T-helper 2 cell treated with Interferon-gamma antibody and Interleukin-4, amounts not matched to agents 5 μg/mL and 100 μg/mL, for 36 hours (primary cell): ENCODE measurements around the gene SUSD5.
A peak's percentile ranks its signal among the peaks of the same experiment; 100 is the strongest.
"Not testable (repeated sequence)": the region's sequence is repeated elsewhere in the genome, so short reads cannot be mapped to it uniquely, and the experiment has no call there.

Source experiments
- DNase-seq: peaks from one replicate; pipeline ENCODE4 v3.0.0; 2021; ENCODE audit warnings: low spot score
- H3K27ac Mint-ChIP-seq: one replicate; pipeline ENCODE4 v1.8.0; 2021; ENCODE audit warnings: mild to moderate bottlenecking, mixed read lengths
- H3K27me3 Mint-ChIP-seq: one replicate; pipeline ENCODE4 v1.8.0; 2021; ENCODE audit warnings: low read depth, mixed read lengths
- H3K36me3 Mint-ChIP-seq: one replicate; pipeline ENCODE4 v1.8.0; 2021; ENCODE audit warnings: low read depth, mixed read lengths
- H3K4me1 Mint-ChIP-seq: one replicate; pipeline ENCODE4 v1.8.0; 2021; ENCODE audit warnings: low read depth, mixed read lengths
- H3K4me3 Mint-ChIP-seq: one replicate; pipeline ENCODE4 v1.8.0; 2022; ENCODE audit warnings: mild to moderate bottlenecking, moderate library complexity, mixed read lengths
- H3K9me3 Mint-ChIP-seq: one replicate; pipeline ENCODE4 v1.8.0; 2021; ENCODE audit warnings: mixed read lengths

SUSD5 gene

GRCh38 chr3:33181229-33181628 lies 37.4 kb downstream of the SUSD5 start:
- no peaks in the 10 kb centered on the region for H3K9me3 Mint-ChIP-seq
- H3K4me3 Mint-ChIP-seq: no peak overlapping the region
- H3K36me3 Mint-ChIP-seq: no peaks in the 10 kb centered on the region
- H3K27me3 Mint-ChIP-seq: peaks cover 8% of the 10 kb centered on the region
- no peaks in the 10 kb centered on the region for H3K4me1 Mint-ChIP-seq
- no peak overlapping the region for H3K27ac Mint-ChIP-seq
- no peak for DNase-seq

- Mint-ChIP-seq H3K27me3 (no peaks in the 10 kb centered on the region), H3K27ac (no peak overlapping the region), H3K9me3 (no peaks in the 10 kb centered on the region), H3K36me3 (no peaks in the 10 kb centered on the region), H3K4me1 (no peaks in the 10 kb centered on the region), H3K4me3 (no peak overlapping the region)
- DNase-seq: no peak
Measured at GRCh38 chr3:33179132-33179531, 39.5 kb downstream of the SUSD5 start.

DNA sequence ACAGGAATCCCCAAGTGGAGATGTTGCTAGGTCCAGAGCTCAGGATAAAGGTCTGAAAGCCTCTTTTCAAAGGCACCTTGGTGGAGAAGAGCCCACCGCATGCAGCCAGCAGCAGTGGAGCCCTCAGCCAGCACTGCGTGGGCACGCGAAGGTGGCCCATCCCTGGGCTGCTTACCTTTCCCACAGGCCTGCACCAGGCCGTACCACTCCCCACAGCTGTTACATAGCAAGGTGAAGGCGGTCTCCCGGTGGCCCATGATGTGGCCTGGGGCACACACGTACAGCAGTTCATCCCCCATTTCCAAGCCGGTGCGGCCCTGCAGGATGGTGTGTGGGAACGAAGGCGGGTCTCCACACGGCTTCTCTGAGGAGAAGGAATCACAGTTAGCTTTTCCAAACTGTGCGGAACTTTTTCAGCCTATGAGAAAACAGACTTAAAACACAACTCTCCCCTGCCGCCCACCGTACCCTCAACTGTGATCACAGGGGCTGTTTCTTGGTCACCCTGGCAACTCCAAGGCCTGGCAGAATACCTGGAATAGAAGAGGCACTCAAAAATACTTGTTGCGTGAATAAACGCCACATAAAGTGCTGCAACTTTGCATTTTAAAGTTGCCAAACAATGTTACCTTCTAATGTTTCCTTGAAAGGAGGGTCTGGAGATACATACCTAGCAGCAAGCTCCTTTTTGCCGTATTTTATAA lies 43.7 kb downstream of the SUSD5 start:
- DNase-seq: no peak
- Mint-ChIP-seq H3K27ac (no peak overlapping the region), H3K9me3 (peaks cover 3% of the 10 kb centered on the region), H3K36me3 (peaks cover 2% of the 10 kb centered on the region), H3K4me1 (peaks cover 11% of the 10 kb centered on the region), H3K27me3 (peaks cover 2% of the 10 kb centered on the region), H3K4me3 (no peak overlapping the region)

DNA sequence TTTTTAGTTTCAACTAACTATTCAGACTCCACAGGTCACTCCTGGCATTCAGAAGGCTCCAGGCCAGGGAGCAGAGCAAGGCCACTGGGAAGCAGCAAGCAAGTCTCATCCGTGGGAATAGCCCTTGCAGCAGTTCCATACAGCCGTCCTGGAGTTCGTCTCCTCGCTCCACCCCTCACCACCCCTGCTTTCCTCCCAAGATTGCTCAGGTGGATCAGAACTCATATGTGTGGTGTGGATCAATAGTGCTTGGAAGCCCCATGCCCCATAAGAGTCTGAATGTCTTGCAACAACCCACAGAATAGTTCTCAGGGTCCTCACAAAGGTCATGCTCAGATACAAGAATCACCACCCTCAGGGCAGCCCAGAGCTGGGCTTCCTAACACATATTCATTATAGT lies 44.5 kb downstream of the SUSD5 start:
- H3K4me1 Mint-ChIP-seq: peaks cover 11% of the 10 kb centered on the region

DNA sequence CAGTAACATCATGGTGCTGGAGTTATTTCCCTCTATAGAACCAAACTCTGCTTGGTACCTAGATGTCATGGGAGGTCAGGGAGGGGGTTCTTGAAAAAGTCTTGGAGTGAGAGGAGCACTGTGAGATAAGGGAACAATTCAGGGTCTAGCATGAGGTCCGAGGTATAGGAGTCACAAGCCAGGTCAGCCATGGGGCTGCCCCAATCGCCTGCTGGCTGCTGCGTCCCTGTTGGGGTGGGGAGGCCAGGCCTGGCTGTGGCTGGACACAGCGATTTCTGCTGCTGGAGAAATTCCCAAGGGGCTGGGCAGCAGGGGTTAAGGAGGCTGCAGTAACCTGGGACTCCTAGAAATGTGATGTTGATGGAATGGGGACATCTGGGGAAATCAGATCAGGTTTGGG lies 44.9 kb downstream of the SUSD5 start:
- Mint-ChIP-seq H3K27me3 (peaks cover 2% of the 10 kb centered on the region), H3K4me3 (no peak overlapping the region), H3K36me3 (peaks cover 2% of the 10 kb centered on the region), H3K27ac (no peak overlapping the region), H3K4me1 (peaks cover 11% of the 10 kb centered on the region), H3K9me3 (peaks cover 3% of the 10 kb centered on the region)
- DNase-seq: no peak

More for the DNA sequence above, 44.5 kb downstream of the SUSD5 start:
- DNase-seq: no peak
- H3K27me3 Mint-ChIP-seq: peaks cover 2% of the 10 kb centered on the region
- peaks cover 2% of the 10 kb centered on the region for H3K36me3 Mint-ChIP-seq
- no peak overlapping the region for H3K27ac Mint-ChIP-seq
- H3K4me3 Mint-ChIP-seq: no peak overlapping the region
- H3K9me3 Mint-ChIP-seq: peaks cover 3% of the 10 kb centered on the region

DNA sequence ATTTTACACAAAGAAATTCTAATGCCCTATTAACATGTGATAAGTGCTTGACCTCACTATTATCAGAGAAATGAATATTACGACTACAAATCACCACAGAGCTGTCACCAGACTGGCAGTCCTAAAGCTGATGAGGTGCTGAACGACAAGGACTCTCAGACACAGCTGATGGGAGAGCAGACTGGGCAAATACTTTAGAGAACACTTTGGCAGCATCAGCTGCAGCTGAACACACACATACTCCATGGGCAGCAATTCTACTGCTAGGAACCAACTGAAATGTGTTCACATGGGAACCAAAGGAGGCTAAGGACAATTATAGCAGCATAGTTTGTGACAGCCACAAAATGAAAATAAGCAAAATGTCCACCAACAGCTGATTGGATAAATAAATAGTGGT lies 45.5 kb downstream of the SUSD5 start:
- H3K27me3 Mint-ChIP-seq: peaks cover 2% of the 10 kb centered on the region
- H3K4me1 Mint-ChIP-seq: peaks cover 11% of the 10 kb centered on the region
- H3K4me3 Mint-ChIP-seq: no peak overlapping the region
- H3K36me3 Mint-ChIP-seq: peaks cover 2% of the 10 kb centered on the region
- H3K9me3 Mint-ChIP-seq: peaks cover 3% of the 10 kb centered on the region
- DNase-seq: no peak
- no peak overlapping the region for H3K27ac Mint-ChIP-seq

DNA sequence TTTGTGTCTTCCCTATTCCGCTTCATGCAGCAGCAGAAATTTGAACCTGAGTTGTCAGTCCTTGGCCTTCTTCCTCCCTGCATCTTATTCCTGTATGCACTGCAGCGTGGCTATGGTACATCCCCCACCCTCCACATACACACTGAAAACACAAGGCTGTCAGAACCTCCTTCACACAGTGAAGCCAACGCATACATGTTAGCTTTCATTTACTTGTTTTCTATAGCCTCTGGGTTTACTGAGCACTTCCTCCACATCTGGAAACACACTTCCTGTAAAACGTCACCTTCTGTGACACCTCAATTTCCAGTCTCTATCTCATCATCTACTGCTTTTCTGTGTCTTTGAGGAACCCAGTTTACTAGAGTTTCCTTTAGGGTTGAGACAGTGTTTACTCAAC lies 47.0 kb downstream of the SUSD5 start:
- H3K4me1 Mint-ChIP-seq: peaks cover 11% of the 10 kb centered on the region
- DNase-seq: no peak
- peaks cover 2% of the 10 kb centered on the region for H3K36me3 Mint-ChIP-seq
- peak overlapping the region; percentile 82 for H3K27ac Mint-ChIP-seq
- peaks cover 3% of the 10 kb centered on the region for H3K9me3 Mint-ChIP-seq
- H3K27me3 Mint-ChIP-seq: peaks cover 2% of the 10 kb centered on the region
- peak overlapping the region; percentile 49 for H3K4me3 Mint-ChIP-seq

DNA sequence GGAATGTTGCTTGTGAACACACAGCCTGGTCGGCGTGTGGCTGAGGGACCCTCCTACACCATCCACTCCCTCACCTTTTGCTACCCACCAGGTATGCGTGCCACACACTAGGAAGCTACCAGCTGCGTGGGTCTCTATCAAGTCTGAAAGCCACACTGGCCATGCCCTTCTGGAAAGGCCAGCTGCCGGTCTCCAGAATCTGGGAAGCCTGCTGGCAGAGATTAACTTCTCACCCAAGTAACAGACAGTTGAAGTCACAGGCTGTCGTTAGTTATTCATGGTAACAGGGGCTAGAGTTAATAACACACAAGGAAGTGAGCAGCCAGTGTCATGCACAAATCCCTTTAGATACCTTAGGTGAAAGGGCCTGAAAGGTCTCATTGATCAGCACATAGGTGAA lies 48.1 kb downstream of the SUSD5 start:
- Mint-ChIP-seq H3K4me3 (no peak overlapping the region), H3K36me3 (peaks cover 2% of the 10 kb centered on the region), H3K4me1 (peaks cover 11% of the 10 kb centered on the region), H3K27me3 (peaks cover 4% of the 10 kb centered on the region), H3K9me3 (peaks cover 3% of the 10 kb centered on the region), H3K27ac (no peak overlapping the region)
- DNase-seq: no peak

GRCh38 chr3:33167716-33168336 lies 50.8 kb downstream of the SUSD5 start:
- H3K9me3 Mint-ChIP-seq: peaks cover 3% of the 10 kb centered on the region
- H3K36me3 Mint-ChIP-seq: peaks cover 2% of the 10 kb centered on the region
- H3K27me3 Mint-ChIP-seq: peaks cover 11% of the 10 kb centered on the region
- H3K27ac Mint-ChIP-seq: no peak overlapping the region
- peaks cover 11% of the 10 kb centered on the region for H3K4me1 Mint-ChIP-seq
- no peak for DNase-seq
- no peak overlapping the region for H3K4me3 Mint-ChIP-seq

DNA sequence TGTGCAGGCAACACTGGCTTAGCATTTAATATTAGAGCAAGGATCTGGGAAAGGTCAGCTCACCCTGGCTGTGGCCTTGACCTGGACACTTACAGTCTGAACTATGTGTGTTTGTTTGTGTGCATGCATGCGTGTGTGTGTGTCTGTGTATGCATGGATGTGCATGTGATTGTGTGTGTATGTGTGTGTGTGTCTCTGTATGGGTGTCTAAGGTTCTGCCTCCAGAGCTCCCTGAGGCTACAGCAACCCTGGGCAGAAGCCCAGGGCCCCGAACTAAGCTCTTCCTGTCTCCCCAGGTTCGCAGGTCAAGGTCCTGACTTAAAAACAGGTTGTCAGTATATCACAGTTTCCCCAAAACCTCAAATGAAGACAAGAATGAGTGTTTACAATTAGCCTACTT lies 51.3 kb downstream of the SUSD5 start:
- Mint-ChIP-seq H3K9me3 (peaks cover 3% of the 10 kb centered on the region), H3K4me1 (peaks cover 9% of the 10 kb centered on the region), H3K27me3 (peaks cover 10% of the 10 kb centered on the region), H3K27ac (no peak overlapping the region), H3K36me3 (peaks cover 2% of the 10 kb centered on the region), H3K4me3 (no peak overlapping the region)
- DNase-seq: no peak

DNA sequence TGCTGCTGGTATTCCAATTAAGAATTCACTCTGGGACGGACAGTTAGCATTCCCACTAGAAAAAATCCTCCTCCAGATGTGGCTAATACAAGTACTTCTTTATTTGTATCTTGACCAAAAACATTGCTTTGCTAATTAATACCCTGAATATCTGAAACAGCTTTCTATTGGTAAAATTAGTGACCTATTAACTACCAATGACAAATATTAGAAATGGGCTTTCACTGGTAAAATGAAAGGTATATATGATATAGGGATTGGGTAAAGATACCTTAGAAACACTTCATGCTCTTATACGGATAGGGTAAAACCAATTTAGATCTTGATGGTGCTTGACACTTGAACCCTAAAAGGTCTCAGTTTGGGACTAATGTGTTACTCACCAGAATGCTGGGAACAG lies 52.5 kb downstream of the SUSD5 start:
- Mint-ChIP-seq H3K27me3 (peaks cover 18% of the 10 kb centered on the region), H3K9me3 (no peaks in the 10 kb centered on the region), H3K36me3 (no peaks in the 10 kb centered on the region), H3K4me3 (no peak overlapping the region), H3K4me1 (no peaks in the 10 kb centered on the region), H3K27ac (no peak overlapping the region)
- DNase-seq: no peak

- DNase-seq: no peak
- Mint-ChIP-seq H3K36me3 (no peaks in the 10 kb centered on the region), H3K4me3 (no peak overlapping the region), H3K27ac (no peak overlapping the region), H3K27me3 (peaks cover 24% of the 10 kb centered on the region), H3K9me3 (no peaks in the 10 kb centered on the region), H3K4me1 (no peaks in the 10 kb centered on the region)
Measured at GRCh38 chr3:33165372-33165771, 53.2 kb downstream of the SUSD5 start.

DNA sequence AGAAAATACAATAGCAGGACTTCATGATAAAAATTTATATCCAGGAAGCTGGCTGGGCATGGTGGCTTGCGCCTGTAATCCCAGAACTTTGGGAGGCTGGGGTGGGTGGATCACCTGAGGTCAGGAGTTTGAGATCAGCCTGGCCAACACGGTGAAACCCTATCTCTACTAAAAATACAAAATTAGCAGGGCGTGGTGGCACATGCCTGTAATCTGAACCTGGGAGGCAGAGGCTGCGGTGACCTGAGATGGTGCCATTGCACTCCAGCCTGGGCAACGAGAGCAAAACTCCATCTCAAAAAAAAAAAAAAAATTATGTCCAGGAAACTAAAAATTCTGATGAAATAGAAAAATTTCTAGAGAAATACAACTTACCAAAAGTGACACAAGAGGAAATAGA lies 56.0 kb downstream of the SUSD5 start:
- not testable (repeated sequence) for H3K27ac Mint-ChIP-seq, H3K4me3 Mint-ChIP-seq, DNase-seq, H3K36me3 Mint-ChIP-seq, H3K4me1 Mint-ChIP-seq, H3K9me3 Mint-ChIP-seq
- H3K27me3 Mint-ChIP-seq: peaks cover 37% of the 10 kb centered on the region

DNA sequence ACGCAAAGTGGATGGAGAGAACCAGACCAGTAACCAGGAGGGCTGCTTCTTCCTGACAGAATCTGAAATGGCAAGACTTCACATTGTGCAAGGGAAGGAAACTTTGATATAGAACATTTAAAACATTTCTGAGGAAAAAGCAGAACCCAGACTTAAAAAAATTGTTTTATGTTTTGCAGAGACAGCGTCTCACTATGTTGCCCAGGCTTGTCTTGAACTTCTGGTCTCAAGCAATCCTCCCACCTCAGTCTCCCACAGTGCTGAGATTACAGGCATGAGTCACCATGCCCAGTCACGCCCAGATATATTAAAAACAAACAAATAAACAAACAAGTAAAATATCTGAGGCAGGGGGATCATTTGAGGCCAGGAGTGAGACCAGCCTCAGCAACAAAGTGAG lies 58.6 kb downstream of the SUSD5 start:
- no peak overlapping the region for H3K4me3 Mint-ChIP-seq
- H3K36me3 Mint-ChIP-seq: no peaks in the 10 kb centered on the region
- DNase-seq: no peak
- no peaks in the 10 kb centered on the region for H3K4me1 Mint-ChIP-seq
- H3K27ac Mint-ChIP-seq: no peak overlapping the region
- no peaks in the 10 kb centered on the region for H3K9me3 Mint-ChIP-seq
- peaks cover 32% of the 10 kb centered on the region for H3K27me3 Mint-ChIP-seq

DNA sequence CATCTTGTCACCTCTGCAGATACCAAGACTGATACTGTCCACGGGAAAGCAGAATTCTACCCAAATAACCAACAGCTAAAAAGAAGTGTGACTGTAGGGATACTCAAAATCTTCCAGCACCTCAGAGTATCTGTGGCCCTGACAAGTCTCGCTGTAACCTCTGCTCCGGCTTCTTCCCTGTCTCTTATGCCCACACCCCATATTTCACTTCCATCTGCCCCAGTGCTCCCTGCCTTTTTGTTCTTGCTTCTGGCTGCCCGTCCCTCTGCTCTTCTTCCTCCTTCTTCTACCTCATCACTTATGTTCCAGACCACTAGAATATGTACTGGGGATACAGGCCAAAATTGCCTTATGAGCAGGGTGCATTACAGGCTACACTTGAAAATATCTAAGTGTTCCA lies 59.4 kb downstream of the SUSD5 start:
- DNase-seq: no peak
- no peak overlapping the region for H3K4me3 Mint-ChIP-seq
- H3K9me3 Mint-ChIP-seq: no peaks in the 10 kb centered on the region
- H3K27ac Mint-ChIP-seq: no peak overlapping the region
- no peaks in the 10 kb centered on the region for H3K4me1 Mint-ChIP-seq
- no peaks in the 10 kb centered on the region for H3K36me3 Mint-ChIP-seq
- H3K27me3 Mint-ChIP-seq: peaks cover 30% of the 10 kb centered on the region
